D721Med (cell line): ENCODE data around the gene TMPRSS4.

Source experiments
- DNase-seq: peaks from one replicate; pipeline ENCODE4 v3.0.0; 2011; ENCODE audit warnings: low spot score; ENCODE audit not compliant: insufficient read length
- FAIRE-seq: peaks from 2 replicates; lab custom pipeline; 2011; peaks lifted over from hg19 to GRCh38; lab: Jason Lieb, UNC
- TF ChIP-seq, protein P1 (sequence below): IDR thresholded peaks from 2 replicates; pipeline ENCODE4 v1.5.1; 2012; ENCODE audit warnings: mild to moderate bottlenecking, control low read depth; ENCODE audit not compliant: insufficient read depth; ENCODE audit errors: missing control alignments

TMPRSS4 gene

DNA sequence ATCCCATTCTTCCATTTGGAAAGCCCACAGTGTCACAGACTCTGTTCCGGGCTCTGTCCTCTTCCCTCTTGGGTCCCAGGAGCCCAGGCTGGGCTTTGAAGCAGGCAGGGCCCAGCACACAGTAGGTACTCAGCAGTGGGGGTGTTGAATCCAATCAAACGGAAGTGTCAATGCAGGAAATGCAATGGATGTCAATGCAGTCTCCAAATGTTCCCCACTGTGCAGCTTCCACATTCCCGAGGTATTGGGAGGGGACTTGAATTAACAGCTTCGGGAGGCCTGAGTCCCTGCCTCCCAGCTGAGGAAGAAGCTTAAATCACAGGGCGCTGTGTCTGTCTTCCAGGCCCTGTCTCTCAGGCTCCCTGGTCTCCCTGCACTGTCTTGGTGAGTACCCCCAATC lies 31.6 kb downstream of the TMPRSS4 start:
- no peak for FAIRE-seq
- no peak for DNase-seq
- TF ChIP-seq, protein P1, sequence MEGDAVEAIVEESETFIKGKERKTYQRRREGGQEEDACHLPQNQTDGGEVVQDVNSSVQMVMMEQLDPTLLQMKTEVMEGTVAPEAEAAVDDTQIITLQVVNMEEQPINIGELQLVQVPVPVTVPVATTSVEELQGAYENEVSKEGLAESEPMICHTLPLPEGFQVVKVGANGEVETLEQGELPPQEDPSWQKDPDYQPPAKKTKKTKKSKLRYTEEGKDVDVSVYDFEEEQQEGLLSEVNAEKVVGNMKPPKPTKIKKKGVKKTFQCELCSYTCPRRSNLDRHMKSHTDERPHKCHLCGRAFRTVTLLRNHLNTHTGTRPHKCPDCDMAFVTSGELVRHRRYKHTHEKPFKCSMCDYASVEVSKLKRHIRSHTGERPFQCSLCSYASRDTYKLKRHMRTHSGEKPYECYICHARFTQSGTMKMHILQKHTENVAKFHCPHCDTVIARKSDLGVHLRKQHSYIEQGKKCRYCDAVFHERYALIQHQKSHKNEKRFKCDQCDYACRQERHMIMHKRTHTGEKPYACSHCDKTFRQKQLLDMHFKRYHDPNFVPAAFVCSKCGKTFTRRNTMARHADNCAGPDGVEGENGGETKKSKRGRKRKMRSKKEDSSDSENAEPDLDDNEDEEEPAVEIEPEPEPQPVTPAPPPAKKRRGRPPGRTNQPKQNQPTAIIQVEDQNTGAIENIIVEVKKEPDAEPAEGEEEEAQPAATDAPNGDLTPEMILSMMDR: no peak

- FAIRE-seq (no peak), DNase-seq (no peak)
- TF ChIP-seq, protein P1: no peak
Observed at GRCh38 chr11:118109231-118109630, 32.4 kb downstream of the TMPRSS4 start.

- DNase-seq: no peak
- no peak for FAIRE-seq
- TF ChIP-seq, protein P1: no peak
Observed at GRCh38 chr11:118111019-118111743, 34.3 kb downstream of the TMPRSS4 start.

DNA sequence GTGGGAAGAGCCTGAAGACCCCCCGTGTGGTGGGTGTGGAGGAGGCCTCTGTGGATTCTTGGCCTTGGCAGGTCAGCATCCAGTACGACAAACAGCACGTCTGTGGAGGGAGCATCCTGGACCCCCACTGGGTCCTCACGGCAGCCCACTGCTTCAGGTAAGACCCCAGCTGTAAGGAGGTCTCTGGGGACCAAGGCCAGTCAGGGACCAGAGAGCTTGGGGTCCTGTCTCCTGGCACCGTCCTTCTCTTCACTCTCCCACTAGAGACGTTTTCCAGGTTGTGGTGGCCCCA lies 34.8 kb downstream of the TMPRSS4 start:
- TF ChIP-seq, protein P1: no peak
- FAIRE-seq (no peak), DNase-seq (no peak)

DNA sequence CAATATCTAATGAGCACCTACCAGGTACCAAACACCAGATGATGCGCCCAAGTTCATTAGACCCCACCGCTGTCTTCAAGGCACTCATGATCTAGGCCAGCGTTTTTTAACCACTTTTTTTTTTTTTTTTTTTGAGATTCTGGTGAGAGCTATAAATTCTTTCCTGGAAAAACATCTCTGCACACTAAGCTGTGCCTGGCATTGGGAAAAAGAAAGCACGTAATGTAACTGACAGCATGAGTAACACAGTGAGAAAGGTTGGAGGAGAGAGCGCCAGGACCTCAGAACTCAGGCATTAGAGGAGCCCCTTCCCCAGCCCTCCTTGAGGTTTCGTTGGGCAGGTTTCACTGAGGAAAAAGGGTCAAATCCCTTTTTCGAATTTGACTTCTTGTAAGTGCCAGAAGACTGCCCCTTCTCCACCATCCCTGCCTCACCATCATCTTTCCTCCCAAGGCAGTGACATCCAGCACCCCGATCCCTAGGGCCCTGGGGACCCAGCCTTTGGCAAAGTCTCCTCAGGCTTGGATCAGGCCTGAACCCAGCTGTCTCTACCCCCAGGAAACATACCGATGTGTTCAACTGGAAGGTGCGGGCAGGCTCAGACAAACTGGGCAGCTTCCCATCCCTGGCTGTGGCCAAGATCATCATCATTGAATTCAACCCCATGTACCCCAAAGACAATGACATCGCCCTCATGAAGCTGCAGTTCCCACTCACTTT lies 36.0 kb downstream of the TMPRSS4 start:
- no peak for FAIRE-seq
- TF ChIP-seq, protein P1: no peak
- no peak for DNase-seq

GRCh38 chr11:118114266-118114665 lies 37.4 kb downstream of the TMPRSS4 start:
- TF ChIP-seq, protein P1: no peak
- DNase-seq (no peak), FAIRE-seq (no peak)

DNA sequence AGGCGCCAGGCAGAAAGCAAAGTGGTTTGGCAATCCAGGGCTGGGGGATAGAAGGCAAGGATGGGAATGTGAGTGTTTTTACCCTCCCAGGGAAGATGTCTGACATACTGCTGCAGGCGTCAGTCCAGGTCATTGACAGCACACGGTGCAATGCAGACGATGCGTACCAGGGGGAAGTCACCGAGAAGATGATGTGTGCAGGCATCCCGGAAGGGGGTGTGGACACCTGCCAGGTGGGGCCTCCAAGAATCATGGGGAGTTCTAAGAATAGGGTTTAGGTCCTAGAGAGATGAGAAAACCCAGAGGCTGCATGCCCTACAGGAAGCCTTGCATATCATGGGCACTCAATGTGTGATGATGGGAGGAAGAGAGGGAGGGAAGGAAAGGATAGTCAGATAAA lies 38.2 kb downstream of the TMPRSS4 start:
- TF ChIP-seq, protein P1: no peak
- FAIRE-seq (no peak), DNase-seq (no peak)
